Measurements from ENCODE around the gene TSPAN18. TPM values are rescaled to one million over a fixed set of nuclear protein-coding genes. Genes with fewer than 3 reads are reported as not detected.

The TSPAN18 gene
- total RNA-seq, 1 experiment from 2014 or later, result 2.8 TPM

DNA sequence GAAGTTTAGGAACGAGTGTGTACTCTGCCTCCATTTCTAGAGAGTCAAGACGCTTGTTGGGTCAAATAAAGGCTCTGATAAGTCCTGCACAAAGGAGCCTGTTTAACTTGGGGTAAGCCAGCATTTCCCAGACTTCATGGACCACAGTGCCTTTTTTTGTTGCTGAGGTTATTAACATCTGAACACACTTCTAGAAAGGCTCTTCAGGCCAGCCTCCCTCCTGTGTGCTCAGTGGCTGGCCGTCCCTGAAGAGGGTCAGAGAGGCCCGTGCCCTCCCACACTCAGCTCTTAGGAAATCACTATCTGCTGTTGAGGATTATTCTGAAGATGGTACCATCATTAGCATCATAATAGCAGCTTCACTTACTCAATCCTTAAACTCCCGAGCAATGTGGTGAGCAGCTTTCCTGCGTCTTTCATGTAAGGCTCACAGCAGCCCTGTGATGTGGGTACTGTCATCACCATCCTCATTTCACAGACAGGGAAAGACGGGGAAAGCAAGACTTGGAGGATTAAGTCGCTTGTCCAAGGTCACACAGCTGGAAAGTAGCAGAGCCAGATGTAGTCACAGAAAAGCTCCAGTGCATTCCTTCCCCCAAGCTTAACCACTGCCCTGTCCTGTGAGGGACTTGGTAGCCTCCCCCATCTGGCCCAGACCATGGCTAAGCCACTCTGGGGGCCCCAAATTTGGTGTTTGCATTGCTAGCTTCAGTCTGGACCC is 71.3 kb downstream of the TSPAN18 start:
- ChIA-PET CTCF (interaction anchor here (1.0 kb wide), 1 partner anchor 9 kb away, joined by 3 read pairs; no protein-coding TSS in a partner anchor), POLR2A (ENCODE audit: low non-redundant PET) (no interaction called here)
- TF ChIP-seq, protein P1, sequence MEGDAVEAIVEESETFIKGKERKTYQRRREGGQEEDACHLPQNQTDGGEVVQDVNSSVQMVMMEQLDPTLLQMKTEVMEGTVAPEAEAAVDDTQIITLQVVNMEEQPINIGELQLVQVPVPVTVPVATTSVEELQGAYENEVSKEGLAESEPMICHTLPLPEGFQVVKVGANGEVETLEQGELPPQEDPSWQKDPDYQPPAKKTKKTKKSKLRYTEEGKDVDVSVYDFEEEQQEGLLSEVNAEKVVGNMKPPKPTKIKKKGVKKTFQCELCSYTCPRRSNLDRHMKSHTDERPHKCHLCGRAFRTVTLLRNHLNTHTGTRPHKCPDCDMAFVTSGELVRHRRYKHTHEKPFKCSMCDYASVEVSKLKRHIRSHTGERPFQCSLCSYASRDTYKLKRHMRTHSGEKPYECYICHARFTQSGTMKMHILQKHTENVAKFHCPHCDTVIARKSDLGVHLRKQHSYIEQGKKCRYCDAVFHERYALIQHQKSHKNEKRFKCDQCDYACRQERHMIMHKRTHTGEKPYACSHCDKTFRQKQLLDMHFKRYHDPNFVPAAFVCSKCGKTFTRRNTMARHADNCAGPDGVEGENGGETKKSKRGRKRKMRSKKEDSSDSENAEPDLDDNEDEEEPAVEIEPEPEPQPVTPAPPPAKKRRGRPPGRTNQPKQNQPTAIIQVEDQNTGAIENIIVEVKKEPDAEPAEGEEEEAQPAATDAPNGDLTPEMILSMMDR (conservative IDR thresholded peaks at IDR 0.05; ENCODE audit: low read depth, low read length), result no peak
- no peak for TF ChIP-seq EZH2 (IDR thresholded peaks at IDR 0.05; ENCODE audit: borderline replicate concordance, low read depth, low read length, poor library complexity, severe bottlenecking)
- no peaks in the 10 kb centered on the region for H3K36me3 ChIP-seq (ENCODE audit: insufficient read depth, low read length, poor library complexity, severe bottlenecking)
- no peaks in the 10 kb centered on the region for H3K9me3 ChIP-seq (ENCODE audit: low read depth, low read length, poor library complexity, severe bottlenecking)
- intact Hi-C loops (cut with micrococcal nuclease; ENCODE audit: unreplicated experiment), result no loop called here
- BruUV-seq (replicated peaks), result no TSS peak
- H3K4me3 ChIP-seq (ENCODE audit: low read depth, low read length, poor library complexity, severe bottlenecking), result no peak overlapping the region
- peak; percentile 82 for DNase-seq (ENCODE audit: low spot score)
- peaks cover 23% of the 10 kb centered on the region for H3K4me1 ChIP-seq (ENCODE audit: insufficient read depth, low read length, poor library complexity, severe bottlenecking)
- no peak overlapping the region for H3K27ac ChIP-seq (ENCODE audit: low read depth, low read length, poor library complexity, severe bottlenecking)
- H3K27me3 ChIP-seq (replicated peaks; ENCODE audit: insufficient read depth, low read depth, low read length, poor library complexity), result no peaks in the 10 kb centered on the region

DNA sequence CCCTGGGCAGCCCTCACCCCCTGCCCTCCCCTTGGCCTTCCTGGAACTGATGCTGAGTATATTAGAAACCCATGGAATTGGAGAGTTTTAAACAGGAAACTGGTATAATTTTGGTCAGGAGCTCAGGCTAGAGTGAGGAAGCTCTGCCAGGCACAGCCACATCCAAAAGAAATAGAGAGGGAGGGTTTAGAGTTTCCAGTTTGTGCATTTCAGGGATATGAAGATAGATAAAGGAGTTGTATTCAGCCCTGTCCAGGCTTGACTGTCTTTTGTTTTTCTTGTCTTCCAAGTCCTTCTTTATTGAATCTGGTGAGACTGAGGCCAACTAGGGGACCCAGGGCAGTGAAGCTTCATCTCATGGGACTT is 71.8 kb downstream of the TSPAN18 start:
- Histone ChIP-seq H3K9me3 (ENCODE audit: low read depth, low read length, poor library complexity, severe bottlenecking) (no peaks in the 10 kb centered on the region), H3K27ac (ENCODE audit: low read depth, low read length, poor library complexity, severe bottlenecking) (no peak overlapping the region), H3K27me3 (replicated peaks; ENCODE audit: insufficient read depth, low read depth, low read length, poor library complexity) (no peaks in the 10 kb centered on the region), H3K4me3 (ENCODE audit: low read depth, low read length, poor library complexity, severe bottlenecking) (no peak overlapping the region), H3K4me1 (ENCODE audit: insufficient read depth, low read length, poor library complexity, severe bottlenecking) (peaks cover 23% of the 10 kb centered on the region), H3K36me3 (ENCODE audit: insufficient read depth, low read length, poor library complexity, severe bottlenecking) (no peaks in the 10 kb centered on the region)
- intact Hi-C loops (cut with micrococcal nuclease; ENCODE audit: unreplicated experiment), result no loop called here
- BruUV-seq (replicated peaks), result no TSS peak
- POLR2A ChIA-PET (ENCODE audit: low non-redundant PET), result no interaction called here
- CTCF ChIA-PET, result interaction anchor here (1.0 kb wide), 1 partner anchor 9 kb away, joined by 3 read pairs; no protein-coding TSS in a partner anchor
- no peak for DNase-seq (ENCODE audit: low spot score)
- no peak for TF ChIP-seq EZH2 (IDR thresholded peaks at IDR 0.05; ENCODE audit: borderline replicate concordance, low read depth, low read length, poor library complexity, severe bottlenecking)
- TF ChIP-seq, protein P1 (conservative IDR thresholded peaks at IDR 0.05; ENCODE audit: low read depth, low read length), result no peak

DNA sequence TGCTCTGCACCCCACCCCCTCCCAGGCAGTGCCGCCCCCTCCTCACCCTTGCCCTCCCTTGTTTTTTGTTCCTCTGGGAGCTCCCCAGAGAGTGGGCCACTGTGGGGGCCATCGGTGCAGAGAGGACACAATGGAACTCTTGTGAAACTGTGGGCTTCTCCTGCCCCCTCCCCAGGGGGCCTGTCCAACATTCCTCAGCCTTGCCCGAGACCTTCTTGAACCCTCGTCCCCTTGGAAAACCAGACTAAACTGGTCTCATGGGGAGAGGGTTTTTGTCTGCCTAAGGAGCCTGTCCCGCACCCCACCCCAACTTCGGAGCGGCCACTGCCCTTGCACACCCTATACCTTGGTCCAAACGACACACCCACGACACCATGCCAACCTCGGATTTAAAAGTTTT is 72.2 kb downstream of the TSPAN18 start:
- DNase-seq (ENCODE audit: low spot score), result no peak
- no TSS peak for BruUV-seq (replicated peaks)
- Histone ChIP-seq H3K36me3 (ENCODE audit: insufficient read depth, low read length, poor library complexity, severe bottlenecking) (no peaks in the 10 kb centered on the region), H3K27ac (ENCODE audit: low read depth, low read length, poor library complexity, severe bottlenecking) (no peak overlapping the region), H3K9me3 (ENCODE audit: low read depth, low read length, poor library complexity, severe bottlenecking) (no peaks in the 10 kb centered on the region), H3K27me3 (replicated peaks; ENCODE audit: insufficient read depth, low read depth, low read length, poor library complexity) (no peaks in the 10 kb centered on the region), H3K4me3 (ENCODE audit: low read depth, low read length, poor library complexity, severe bottlenecking) (no peak overlapping the region), H3K4me1 (ENCODE audit: insufficient read depth, low read length, poor library complexity, severe bottlenecking) (peaks cover 23% of the 10 kb centered on the region)
- no peak for TF ChIP-seq EZH2 (IDR thresholded peaks at IDR 0.05; ENCODE audit: borderline replicate concordance, low read depth, low read length, poor library complexity, severe bottlenecking)
- TF ChIP-seq, protein P1 (conservative IDR thresholded peaks at IDR 0.05; ENCODE audit: low read depth, low read length), result no peak
- ChIA-PET CTCF (no interaction called here), POLR2A (ENCODE audit: low non-redundant PET) (interaction anchor here (0.8 kb wide), 1 partner anchor 33 kb away, joined by 12 read pairs; no protein-coding TSS in a partner anchor)
- intact Hi-C loops (cut with micrococcal nuclease; ENCODE audit: unreplicated experiment), result no loop called here

Data from A673 (cell line).